UCSD-AML1 (cell line): Measurements from ENCODE around the gene HMCN2.

Source experiments
- DNase-seq: peaks from one replicate; lab custom pipeline; 2025; ENCODE audit not compliant: unreplicated experiment; lab: John Stamatoyannopoulos, UW

HMCN2 gene

GRCh38 chr9:130343445-130343918, 77.9 kb downstream of the HMCN2 start:
- peak; percentile 25 for DNase-seq

GRCh38 chr9:130344366-130344765, 78.8 kb downstream of the HMCN2 start:
- no peak for DNase-seq

GRCh38 chr9:130345009-130345896, 79.7 kb downstream of the HMCN2 start:
- DNase-seq = no peak

- DNase-seq = no peak
Measured at GRCh38 chr9:130345897-130346385, 80.4 kb downstream of the HMCN2 start.

- no peak for DNase-seq
Measured at GRCh38 chr9:130346431-130346830, 80.9 kb downstream of the HMCN2 start.

- no peak for DNase-seq
Measured at GRCh38 chr9:130347036-130347435, 81.5 kb downstream of the HMCN2 start.

- no peak for DNase-seq
Measured at GRCh38 chr9:130347931-130348330, 82.4 kb downstream of the HMCN2 start.

GRCh38 chr9:130348341-130348740, 82.8 kb downstream of the HMCN2 start:
- no peak for DNase-seq

GRCh38 chr9:130348881-130349280, 83.3 kb downstream of the HMCN2 start:
- no peak for DNase-seq

GRCh38 chr9:130349398-130349797, 83.8 kb downstream of the HMCN2 start:
- DNase-seq = no peak

- DNase-seq = no peak
Measured at GRCh38 chr9:130351343-130351742, 85.8 kb downstream of the HMCN2 start.

GRCh38 chr9:130352081-130352480, 86.5 kb downstream of the HMCN2 start:
- no peak for DNase-seq

GRCh38 chr9:130352586-130353285, 87.2 kb downstream of the HMCN2 start:
- no peak for DNase-seq

GRCh38 chr9:130354378-130354777, 88.8 kb downstream of the HMCN2 start:
- no peak for DNase-seq

- no peak for DNase-seq
Measured at GRCh38 chr9:130354806-130355205, 89.2 kb downstream of the HMCN2 start.

GRCh38 chr9:130356033-130356432, 90.5 kb downstream of the HMCN2 start:
- DNase-seq = no peak

- no peak for DNase-seq
Measured at GRCh38 chr9:130356877-130357584, 91.5 kb downstream of the HMCN2 start.

- no peak for DNase-seq
Measured at GRCh38 chr9:130358928-130359327, 93.4 kb downstream of the HMCN2 start.

- no peak for DNase-seq
Measured at GRCh38 chr9:130359819-130360218, 94.3 kb downstream of the HMCN2 start.

- no peak for DNase-seq
Measured at GRCh38 chr9:130360672-130361071, 95.1 kb downstream of the HMCN2 start.

GRCh38 chr9:130361873-130362362, 96.4 kb downstream of the HMCN2 start:
- DNase-seq = no peak
